Right ventricle myocardium superior (tissue), 1 donor: Measurements from ENCODE around the gene SLC25A39. TPM values are rescaled to one million over a fixed set of nuclear protein-coding genes. Genes with fewer than 3 reads are reported as not detected.

Experiments used
- ATAC-seq: fragments of 200-7000 bp; cut with Tn5 transposase; one replicate; pipeline ENCODE4 v1.9.1; 2020; ENCODE audit warnings: mild to moderate bottlenecking; ENCODE audit not compliant: poor library complexity
- DNase-seq: peaks from one replicate; pipeline ENCODE4 v3.0.0-alpha.2; 2020
- intact Hi-C: fragments of 100-400 bp; cut with DNase I; formaldehyde crosslinking; loops from one replicate; pipeline ENCODE4 v1.11.2; 2022
- total RNA-seq: library from RNA; stranded (reverse); fragmentation: NEBNext Ultra II Directional; extraction: Animal tissue kit (Norgen Biotek cat#: 25700); gene quantifications from one replicate; pipeline ENCODE4 v1.2.1, GENCODE V29; 2021
- donor health status: DM: no; HTN: yes; CAD: no; lungs with severe emphysema.

SLC25A39 gene
- total RNA-seq, 1 donor from 2014 or later, result 45.0 TPM

GRCh38 chr17:44307387-44308186 is 17.0 kb downstream of the SLC25A39 start:
- intact Hi-C loops, result no loop called here
- no peak for DNase-seq
- ATAC-seq, result peak; percentile 74

- no peak for DNase-seq
- no peak for ATAC-seq
- intact Hi-C loops, result no loop called here
Measured at GRCh38 chr17:44304651-44305050, 20.0 kb downstream of the SLC25A39 start.

GRCh38 chr17:44297975-44298374 is 26.6 kb downstream of the SLC25A39 start:
- intact Hi-C loops, result no loop called here

GRCh38 chr17:44293509-44294226 is 31.0 kb downstream of the SLC25A39 start:
- ATAC-seq (no peak), DNase-seq (no peak)
- intact Hi-C loops, result no loop called here

More at GRCh38 chr17:44297975-44298374, 26.6 kb downstream of the SLC25A39 start:
- ATAC-seq (no peak), DNase-seq (no peak)

- intact Hi-C loops, result no loop called here
- ATAC-seq (no peak), DNase-seq (no peak)
Measured at GRCh38 chr17:44287651-44288050, 37.0 kb downstream of the SLC25A39 start.

- DNase-seq (no peak), ATAC-seq (no peak)
- intact Hi-C loops, result no loop called here
Measured at GRCh38 chr17:44284024-44284400, 40.6 kb downstream of the SLC25A39 start.

GRCh38 chr17:44283344-44284023 is 41.1 kb downstream of the SLC25A39 start:
- ATAC-seq (no peak), DNase-seq (no peak)
- intact Hi-C loops, result no loop called here

- intact Hi-C loops, result no loop called here
- DNase-seq, result no peak
- ATAC-seq, result no peak
Measured at GRCh38 chr17:44282264-44282663, 42.4 kb downstream of the SLC25A39 start.

- intact Hi-C loops, result no loop called here
- ATAC-seq (no peak), DNase-seq (no peak)
Measured at GRCh38 chr17:44281570-44281969, 43.1 kb downstream of the SLC25A39 start.

- DNase-seq, result no peak
- no peak for ATAC-seq
- intact Hi-C loops, result no loop called here
Measured at GRCh38 chr17:44280392-44280937, 44.2 kb downstream of the SLC25A39 start.

- intact Hi-C loops, result no loop called here
- ATAC-seq (peak; percentile 94), DNase-seq (peak; percentile 86)
Measured at GRCh38 chr17:44279666-44280391, 44.8 kb downstream of the SLC25A39 start.

- DNase-seq (no peak), ATAC-seq (no peak)
- intact Hi-C loops, result no loop called here
Measured at GRCh38 chr17:44279346-44279665, 45.3 kb downstream of the SLC25A39 start.

GRCh38 chr17:44277976-44278375 is 46.6 kb downstream of the SLC25A39 start:
- no peak for ATAC-seq
- intact Hi-C loops, result no loop called here
- no peak for DNase-seq

- no peak for DNase-seq
- intact Hi-C loops, result no loop called here
Measured at GRCh38 chr17:44273607-44274006, 51.0 kb downstream of the SLC25A39 start.

GRCh38 chr17:44272954-44273353 is 51.7 kb downstream of the SLC25A39 start:
- ATAC-seq (peak; percentile 25), DNase-seq (no peak)
- intact Hi-C loops, result no loop called here

More at GRCh38 chr17:44273607-44274006, 51.0 kb downstream of the SLC25A39 start:
- no peak for ATAC-seq

- DNase-seq (no peak), ATAC-seq (peak; percentile 22)
- intact Hi-C loops, result no loop called here
Measured at GRCh38 chr17:44272321-44272951, 52.2 kb downstream of the SLC25A39 start.
